Panc1 (cell line): ENCODE measurements around the gene VPS37B.

Source experiments
- POLR2AphosphoS5 ChIP-seq: IDR thresholded peaks from 2 replicates; pipeline ENCODE4 v1.6.1; 2012; ENCODE audit warnings: mild to moderate bottlenecking, low read depth, low read length, moderate library complexity
- TF ChIP-seq, protein P1 (sequence below), 2 experiments: IDR thresholded peaks; 2 replicates each; pipeline ENCODE4 v1.6.1; 2011 to 2012; ENCODE audit warnings: low read depth in 2 of 2, control low read depth in 1 of 2, low read length in 1 of 2, mild to moderate bottlenecking in 1 of 2, moderate library complexity in 1 of 2; ENCODE audit not compliant: insufficient read depth in 1 of 2

DNA sequence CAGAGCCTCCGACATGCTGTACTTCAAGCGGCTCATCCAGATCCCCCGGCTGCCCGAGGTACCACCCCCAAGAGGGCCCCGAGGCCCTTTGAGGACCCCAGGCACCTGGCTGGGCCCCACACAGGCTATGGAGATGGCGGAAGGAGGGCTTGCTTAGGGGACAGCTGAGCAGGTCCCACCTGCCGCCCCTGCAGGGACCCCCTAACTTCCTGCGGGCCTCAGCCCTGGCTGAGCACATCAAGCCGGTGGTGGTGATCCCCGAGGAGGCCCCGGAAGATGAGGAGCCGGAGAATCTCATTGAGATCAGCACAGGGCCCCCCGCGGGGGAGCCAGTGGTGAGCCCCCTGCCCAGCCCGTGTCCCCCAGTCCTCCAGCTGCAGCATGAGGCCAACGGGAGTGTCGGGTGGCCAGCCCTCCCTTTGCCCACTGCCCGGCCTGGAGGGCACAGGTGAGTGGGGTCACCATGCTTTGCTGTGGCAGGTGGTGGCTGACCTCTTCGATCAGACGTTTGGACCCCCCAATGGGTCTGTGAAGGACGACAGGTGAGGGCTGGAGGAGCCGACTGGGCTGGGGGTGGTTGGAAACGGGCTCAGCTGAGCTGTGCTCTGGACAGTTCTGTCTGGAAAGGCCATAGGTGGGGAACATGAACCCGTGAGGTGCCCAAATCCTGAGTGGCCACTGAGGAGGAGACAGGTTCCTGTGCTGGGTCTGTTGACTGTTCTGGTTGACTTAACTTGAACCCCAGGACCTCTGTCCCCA lies 40.7 kb downstream of the VPS37B start:
- TF ChIP-seq POLR2AphosphoS5 = no peak
- TF ChIP-seq, protein P1, sequence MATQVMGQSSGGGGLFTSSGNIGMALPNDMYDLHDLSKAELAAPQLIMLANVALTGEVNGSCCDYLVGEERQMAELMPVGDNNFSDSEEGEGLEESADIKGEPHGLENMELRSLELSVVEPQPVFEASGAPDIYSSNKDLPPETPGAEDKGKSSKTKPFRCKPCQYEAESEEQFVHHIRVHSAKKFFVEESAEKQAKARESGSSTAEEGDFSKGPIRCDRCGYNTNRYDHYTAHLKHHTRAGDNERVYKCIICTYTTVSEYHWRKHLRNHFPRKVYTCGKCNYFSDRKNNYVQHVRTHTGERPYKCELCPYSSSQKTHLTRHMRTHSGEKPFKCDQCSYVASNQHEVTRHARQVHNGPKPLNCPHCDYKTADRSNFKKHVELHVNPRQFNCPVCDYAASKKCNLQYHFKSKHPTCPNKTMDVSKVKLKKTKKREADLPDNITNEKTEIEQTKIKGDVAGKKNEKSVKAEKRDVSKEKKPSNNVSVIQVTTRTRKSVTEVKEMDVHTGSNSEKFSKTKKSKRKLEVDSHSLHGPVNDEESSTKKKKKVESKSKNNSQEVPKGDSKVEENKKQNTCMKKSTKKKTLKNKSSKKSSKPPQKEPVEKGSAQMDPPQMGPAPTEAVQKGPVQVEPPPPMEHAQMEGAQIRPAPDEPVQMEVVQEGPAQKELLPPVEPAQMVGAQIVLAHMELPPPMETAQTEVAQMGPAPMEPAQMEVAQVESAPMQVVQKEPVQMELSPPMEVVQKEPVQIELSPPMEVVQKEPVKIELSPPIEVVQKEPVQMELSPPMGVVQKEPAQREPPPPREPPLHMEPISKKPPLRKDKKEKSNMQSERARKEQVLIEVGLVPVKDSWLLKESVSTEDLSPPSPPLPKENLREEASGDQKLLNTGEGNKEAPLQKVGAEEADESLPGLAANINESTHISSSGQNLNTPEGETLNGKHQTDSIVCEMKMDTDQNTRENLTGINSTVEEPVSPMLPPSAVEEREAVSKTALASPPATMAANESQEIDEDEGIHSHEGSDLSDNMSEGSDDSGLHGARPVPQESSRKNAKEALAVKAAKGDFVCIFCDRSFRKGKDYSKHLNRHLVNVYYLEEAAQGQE (IDR thresholded peaks at IDR 0.05; ENCODE audit: insufficient read depth in 1 of 2, low read depth in 2 of 2, low read length in 1 of 2) = no peak
